Right forelimb (tissue), 1 donor: Measurements from ENCODE around the gene NELL1.

ENCODE experiments used
- DNase-seq: peaks from one replicate; pipeline ENCODE4 v3.0.0-alpha.2; 2018

NELL1 gene

GRCh38 chr11:21529187-21529586 lies 859.8 kb downstream of the NELL1 start:
- no peak for DNase-seq

- no peak for DNase-seq
Observed at GRCh38 chr11:21534288-21534687, 864.9 kb downstream of the NELL1 start.

GRCh38 chr11:21537980-21538379 lies 868.6 kb downstream of the NELL1 start:
- no peak for DNase-seq

DNA sequence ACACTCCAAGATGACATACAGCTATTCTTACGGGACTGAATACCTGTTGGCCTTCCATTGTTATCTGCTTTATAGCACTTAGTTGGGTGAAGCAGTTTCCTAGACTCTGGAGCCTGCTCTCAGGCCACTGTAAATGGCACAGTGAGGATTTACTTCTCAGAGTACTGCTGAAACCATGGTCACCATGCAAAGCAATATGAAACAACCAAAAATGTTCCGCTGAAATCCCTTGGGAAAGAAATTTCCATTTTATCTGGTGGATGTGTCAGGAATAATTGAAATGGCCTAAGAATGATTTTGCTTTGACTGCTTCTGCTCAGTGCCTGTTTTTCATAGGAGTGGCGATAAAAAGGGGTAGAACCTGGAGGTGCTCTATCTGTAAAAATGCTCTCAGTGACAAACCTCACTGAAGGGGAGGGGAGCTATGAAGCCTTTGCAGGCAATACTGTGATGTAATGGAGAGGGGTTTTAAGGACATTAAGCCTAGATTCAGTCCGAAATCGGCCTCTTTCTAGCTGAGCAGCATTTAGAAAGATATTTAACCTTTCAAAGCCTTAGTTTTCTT lies 871.9 kb downstream of the NELL1 start:
- DNase-seq, result no peak

- no peak for DNase-seq
Observed at GRCh38 chr11:21543901-21544300, 874.5 kb downstream of the NELL1 start.

DNA sequence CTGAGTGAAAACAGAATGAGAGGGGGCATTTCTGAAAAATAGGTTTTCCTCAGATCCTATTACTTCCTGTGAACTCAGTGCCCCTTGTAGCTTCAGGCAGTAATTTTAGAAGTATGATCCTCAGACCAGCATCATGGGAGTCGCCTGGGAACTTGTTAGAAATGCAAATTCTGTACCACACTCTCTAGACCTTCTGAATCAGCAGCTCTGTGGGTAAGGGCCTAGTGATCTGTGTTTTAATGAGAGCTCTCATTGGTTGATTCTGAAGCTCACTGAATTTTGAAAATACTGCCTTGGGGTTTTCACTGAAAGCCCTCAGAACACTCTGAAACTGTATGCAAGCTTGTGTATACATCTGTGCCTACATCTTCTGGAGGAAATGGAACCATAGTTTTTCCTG lies 876.3 kb downstream of the NELL1 start:
- no peak for DNase-seq

- no peak for DNase-seq
Observed at GRCh38 chr11:21546703-21547102, 877.3 kb downstream of the NELL1 start.

DNA sequence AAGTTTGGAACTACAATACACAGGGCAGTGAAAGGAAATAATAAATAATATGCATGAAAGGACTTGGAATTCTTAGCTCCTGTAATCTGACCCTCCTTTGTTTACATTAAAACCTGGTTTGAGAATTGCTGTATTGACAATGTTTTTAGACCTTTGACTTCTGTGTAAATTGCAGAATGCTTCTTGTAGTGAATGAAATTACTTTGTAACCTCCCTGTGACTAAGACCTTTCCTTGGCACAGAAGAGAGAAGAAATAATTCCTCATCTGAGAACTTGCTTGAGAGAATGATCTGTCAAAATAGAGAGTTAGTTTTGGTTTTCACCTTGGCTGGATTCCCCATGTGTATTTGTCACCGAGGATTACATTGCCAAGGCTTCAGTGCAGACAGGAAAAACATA lies 883.5 kb downstream of the NELL1 start:
- DNase-seq, result no peak

DNA sequence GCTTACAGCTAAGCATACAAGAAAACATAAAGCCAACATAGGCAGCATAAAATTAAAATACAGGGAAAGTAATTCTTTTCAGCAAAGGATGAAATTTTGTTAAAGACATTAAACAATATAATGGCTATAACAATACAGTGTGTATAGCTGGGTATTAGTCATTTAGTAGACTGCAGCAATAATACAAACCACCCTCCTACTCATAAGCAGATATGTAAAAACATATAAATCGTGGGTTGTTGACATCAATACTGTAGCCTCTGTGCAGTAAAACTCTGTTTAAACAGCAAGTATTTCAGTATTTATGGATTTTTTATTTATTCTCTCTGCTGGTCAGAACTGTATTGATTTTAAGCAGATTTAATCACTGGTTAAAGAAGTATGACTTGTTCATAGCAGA lies 884.4 kb downstream of the NELL1 start:
- DNase-seq, result no peak

- no peak for DNase-seq
Observed at GRCh38 chr11:21554284-21554683, 884.9 kb downstream of the NELL1 start.

DNA sequence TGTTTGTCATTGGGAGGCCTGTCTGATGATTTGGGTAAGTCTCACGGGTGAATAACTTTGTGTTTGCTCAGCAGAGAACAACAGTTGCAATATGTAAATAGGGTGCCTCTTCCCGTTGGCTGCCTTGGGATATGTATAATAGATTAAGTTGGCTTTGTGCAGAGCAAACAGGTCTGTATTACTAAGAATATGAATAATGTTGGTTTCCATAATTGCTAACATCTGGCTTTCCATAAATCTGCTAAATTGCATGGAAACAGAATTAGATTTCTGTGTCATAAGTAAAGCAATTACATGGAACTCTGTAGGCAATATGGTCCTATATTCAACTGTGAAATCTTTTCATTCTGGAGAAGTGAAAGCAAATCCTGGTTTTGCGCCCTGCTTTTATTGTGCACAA lies 887.5 kb downstream of the NELL1 start:
- no peak for DNase-seq

DNA sequence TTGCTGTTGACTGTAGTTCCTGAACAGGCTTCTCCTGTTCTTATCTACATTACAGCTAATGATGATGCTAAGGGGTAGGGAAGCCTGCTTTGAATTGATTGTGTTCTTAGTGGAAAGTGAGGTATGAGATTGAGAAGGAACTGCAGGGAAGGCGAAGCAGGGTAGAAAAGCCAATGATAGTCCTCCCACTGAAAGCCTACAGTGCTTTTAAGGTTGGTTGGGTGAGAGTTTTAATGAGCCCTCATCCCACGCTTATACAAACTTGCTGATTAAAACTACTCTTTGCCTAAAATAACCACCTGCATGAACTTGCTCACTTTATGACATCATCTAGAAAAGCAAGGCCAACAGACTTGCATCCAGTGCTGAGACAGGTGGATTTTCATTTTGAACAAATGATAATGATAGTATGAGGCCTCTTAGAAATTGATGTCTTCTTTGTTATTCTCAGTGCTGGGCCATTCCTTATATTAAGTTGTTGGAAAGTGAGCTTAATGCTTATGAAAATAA lies 891.1 kb downstream of the NELL1 start:
- DNase-seq, result no peak

GRCh38 chr11:21561581-21561980 lies 892.2 kb downstream of the NELL1 start:
- DNase-seq, result no peak

DNA sequence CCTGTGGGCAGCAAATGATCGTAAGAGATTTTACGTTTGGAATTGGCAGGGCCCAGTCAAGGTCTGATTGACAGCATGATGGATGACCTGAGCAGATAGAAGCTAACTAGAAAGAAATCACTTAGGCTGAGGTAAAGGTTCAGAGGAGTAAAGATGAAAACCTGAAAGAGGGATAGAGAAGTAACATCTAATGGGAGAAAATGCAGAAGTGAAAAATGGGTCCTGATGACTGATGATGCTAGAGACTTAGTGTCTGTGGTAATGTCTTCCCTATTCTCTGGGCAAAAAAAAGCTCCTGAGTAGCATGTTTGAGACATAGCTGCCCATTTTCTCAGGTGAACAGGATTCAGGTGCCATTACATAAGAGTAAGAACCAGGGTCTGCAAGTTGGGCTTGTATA lies 894.7 kb downstream of the NELL1 start:
- DNase-seq, result no peak

DNA sequence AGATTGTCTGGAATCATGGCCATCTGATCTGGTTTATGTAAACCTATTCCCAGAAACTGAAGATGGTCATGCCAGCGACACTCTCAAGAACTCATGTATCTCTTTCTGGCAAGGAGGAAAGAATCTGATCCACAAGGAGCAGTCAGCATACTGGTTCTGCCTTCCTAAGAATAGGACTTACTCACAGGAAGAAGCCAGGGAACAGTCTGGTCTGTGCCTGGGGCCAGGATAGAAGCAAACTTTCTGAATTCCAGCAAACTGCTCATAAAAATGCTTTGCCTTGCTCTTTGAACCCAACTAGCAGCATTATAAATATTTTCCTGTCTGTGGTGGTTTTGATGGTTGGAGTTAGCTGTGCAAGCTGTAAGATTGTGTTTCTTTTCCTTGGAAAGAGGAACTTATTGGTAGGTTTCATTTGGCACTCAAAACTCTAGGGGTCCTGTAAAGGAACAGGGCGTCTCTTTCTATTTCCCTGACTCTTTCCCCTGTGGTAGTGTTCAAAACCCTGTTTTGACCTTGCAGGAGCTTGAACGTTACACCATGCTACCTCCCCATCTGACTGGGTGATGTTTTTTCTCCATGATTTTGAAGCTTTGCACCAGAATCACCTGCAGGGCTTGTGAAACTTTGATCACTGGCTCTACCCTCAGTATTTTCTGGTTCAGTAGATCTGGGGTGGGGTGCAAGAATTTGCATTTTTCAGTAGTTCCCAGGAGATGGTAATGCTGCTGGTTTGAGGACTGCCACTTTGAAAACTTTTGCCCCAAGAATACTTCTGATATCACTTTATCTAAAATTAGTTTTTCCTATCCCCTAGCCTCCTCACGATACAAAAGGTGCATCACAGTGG lies 895.7 kb downstream of the NELL1 start:
- DNase-seq, result no peak

DNA sequence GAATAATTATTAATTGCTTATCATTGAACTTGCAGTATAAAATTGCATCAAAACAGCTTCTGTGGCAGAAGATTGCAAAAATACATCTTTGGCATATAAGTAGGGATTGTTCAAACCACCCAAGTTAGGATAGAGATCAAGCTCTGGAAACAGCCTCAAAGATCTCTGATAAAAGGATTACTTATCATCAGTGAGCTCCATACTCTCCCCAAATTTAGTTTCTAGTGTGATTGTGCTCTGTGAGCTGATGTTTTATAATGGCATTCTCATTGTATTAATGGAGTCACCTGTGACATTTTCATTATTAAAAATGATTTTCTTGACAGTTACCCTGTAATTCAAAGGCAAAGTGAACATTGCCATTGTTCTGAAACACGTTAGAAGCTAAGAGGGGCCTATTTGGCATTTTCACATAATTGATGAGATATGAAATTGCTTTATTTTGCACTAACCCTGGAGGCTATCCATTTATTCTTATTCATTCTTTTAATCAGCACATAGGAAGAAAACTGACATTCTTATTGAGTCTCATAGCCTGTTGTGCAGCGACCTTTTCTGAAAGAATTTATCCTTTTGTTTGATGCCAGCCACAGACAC lies 897.2 kb downstream of the NELL1 start:
- no peak for DNase-seq

- no peak for DNase-seq
Observed at GRCh38 chr11:21567645-21568290, 898.4 kb downstream of the NELL1 start.

GRCh38 chr11:21572210-21572609 lies 902.8 kb downstream of the NELL1 start:
- no peak for DNase-seq

DNA sequence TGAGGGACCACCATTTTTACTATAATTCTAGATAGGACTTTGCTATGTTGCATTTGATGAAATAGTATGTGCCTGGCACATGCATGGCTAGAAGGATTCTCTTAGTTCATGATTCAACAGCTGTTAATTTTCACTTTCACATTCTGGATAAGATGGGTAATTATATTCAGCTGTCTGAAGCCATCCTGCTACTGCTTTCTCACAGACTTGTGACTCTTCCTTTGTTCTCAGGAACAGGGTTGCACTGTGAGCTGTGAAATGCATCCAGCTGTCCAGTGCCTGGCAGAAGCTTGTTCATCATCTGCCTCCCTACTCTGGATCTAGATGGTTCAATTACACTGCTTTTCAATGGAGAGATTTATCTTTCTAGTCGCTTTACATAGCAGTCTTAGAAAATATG lies 913.4 kb downstream of the NELL1 start:
- DNase-seq, result no peak

DNA sequence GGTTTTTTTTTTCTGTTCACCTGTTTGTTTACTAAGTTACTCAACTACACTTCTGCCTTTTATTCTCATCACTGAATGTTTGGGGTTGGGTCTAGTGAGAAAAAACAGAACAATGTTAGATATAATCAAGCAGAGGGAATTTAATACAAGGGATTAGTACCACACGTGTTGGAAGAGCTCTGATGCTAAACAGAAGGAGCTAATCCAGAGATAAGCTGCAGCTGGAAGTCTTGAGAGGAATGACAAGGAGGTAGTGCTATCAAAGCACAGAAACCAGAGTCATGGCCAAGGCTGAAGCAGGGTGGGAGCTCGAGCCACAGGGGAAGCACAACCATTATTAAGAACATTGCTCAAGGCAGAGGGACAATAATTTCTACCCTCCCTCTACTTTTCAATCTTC lies 919.4 kb downstream of the NELL1 start:
- no peak for DNase-seq

DNA sequence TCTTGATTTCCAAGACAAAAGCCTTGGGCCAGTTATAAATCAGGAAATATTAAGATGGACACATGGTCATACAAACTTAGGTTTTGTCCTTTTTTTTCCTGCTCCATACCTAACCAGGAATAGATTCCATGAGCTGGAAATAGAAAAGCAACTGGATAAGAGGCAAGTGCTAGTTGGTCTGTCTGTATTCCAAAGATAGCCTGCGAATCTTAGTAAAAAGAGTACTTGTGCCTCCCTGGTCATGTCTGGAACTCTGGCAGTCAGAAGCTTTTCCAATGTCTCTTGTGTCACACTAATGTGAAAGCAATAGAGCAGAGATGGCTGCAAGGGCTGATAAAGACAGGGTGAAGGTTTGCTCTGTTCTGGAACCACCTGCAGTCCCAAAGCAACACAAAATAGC lies 933.3 kb downstream of the NELL1 start:
- no peak for DNase-seq

DNA sequence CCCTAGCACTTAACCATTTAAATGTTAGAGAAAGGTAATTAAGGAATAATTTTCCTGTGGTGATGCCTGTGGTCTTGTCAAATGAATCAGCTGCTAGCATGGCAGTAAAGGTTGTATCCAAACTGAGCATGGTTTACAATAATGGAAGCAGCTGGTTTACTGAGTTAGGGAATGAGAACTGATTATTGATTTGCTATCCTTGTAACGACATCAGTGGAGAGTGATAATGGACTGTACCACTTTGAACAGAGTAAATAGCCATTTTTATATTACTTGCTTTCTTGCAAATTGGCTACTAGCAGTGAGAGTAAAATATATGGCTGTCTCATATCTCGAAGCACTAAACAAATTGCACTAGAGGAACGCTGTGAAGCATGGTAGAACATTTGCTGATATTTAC lies 934.5 kb downstream of the NELL1 start:
- no peak for DNase-seq

DNA sequence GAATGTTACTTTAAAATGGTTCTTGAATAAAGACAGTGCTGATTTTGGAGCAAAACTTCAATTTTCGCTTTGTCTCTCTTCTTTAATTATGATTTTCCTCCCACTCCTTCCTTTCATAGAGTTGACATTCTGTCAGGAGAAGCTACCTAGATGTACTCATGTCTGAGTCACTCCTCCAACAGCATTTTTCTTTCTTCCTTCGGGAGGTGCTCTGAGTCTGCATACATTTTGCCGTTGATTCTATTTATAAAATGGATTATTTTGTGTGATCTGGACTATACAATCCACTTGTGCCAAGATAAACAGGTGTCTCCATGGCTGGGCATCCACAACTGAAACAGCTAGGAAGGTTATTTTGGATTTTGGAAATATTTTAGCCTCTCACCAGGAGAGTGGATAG lies 935.2 kb downstream of the NELL1 start:
- no peak for DNase-seq

DNA sequence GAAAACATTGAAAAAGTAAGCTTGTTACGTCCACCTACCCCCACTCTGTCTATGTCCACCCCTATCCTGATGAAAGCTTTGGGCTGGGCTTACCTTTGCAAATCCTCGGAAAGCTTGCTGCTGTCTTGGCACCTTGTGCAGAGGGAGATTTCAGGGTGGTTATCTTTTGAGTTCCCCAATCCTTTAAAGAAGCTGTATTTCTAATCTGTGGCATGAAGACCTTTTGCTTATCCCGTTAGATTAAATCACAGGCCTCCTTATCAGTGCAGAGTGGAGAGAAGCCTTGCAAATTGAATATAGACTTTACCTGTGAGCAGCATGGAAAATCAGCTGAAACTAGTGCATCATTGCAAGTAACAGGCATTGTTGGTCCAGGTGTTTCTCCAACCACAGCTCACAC lies 942.9 kb downstream of the NELL1 start:
- DNase-seq, result no peak
